Ascending aorta (tissue), 2 donors: ENCODE measurements around the gene KRTAP5-5. TPM values are rescaled to one million over a fixed set of nuclear protein-coding genes. Genes with fewer than 3 reads are reported as not detected.
A peak's percentile ranks its signal among the peaks of the same experiment; 100 is the strongest.

ENCODE experiments used
- DNase-seq, 2 donors: peaks; one replicate each; pipeline ENCODE4 v3.0.0-alpha.2; 2019; ENCODE audit warnings: low spot score in 2 of 2
- H3K27ac ChIP-seq, 2 donors: fragments of 200-600 bp; sonication (generic); one replicate each; pipeline ENCODE4 v1.5.1; 2016 to 2017; ENCODE audit warnings: mild to moderate bottlenecking in 1 of 2
- H3K27me3 ChIP-seq: fragments of 200-600 bp; sonication (generic); one replicate; pipeline ENCODE4 v1.5.1; 2017
- H3K36me3 ChIP-seq, 2 donors: fragments of 200-600 bp; sonication (generic); one replicate each; pipeline ENCODE4 v1.5.1; 2016
- H3K4me1 ChIP-seq, 2 donors: fragments of 200-600 bp; sonication (generic); one replicate each; pipeline ENCODE4 v1.5.1; 2016 to 2017; ENCODE audit warnings: mild to moderate bottlenecking in 1 of 2
- H3K4me3 ChIP-seq, 2 donors: fragments of 200-600 bp; sonication (generic); one replicate each; pipeline ENCODE4 v1.5.1; 2016 to 2017; ENCODE audit warnings: mild to moderate bottlenecking in 1 of 2
- H3K9me3 ChIP-seq, 2 donors: fragments of 200-600 bp; sonication (generic); one replicate each; pipeline ENCODE4 v1.5.1; 2016
- intact Hi-C: fragments of 100-400 bp; cut with DNase I; formaldehyde crosslinking; loops from one replicate; pipeline ENCODE4 v1.15.1; 2023
- total RNA-seq: library from RNA; depleted of rRNA; stranded (reverse); fragments of >200 nt; gene quantifications from one replicate; pipeline ENCODE4 v1.1.0, GENCODE V29; 2016
- TF ChIP-seq, protein P1 (sequence below), 3 experiments: fragments of 200-600 bp in 2 of 3; fragments of 450-650 bp in 1 of 3; sonication (generic) in 2 of 3; IDR thresholded peaks; one replicate each; pipeline ENCODE4 v1.5.1; 2016 to 2019; ENCODE audit warnings: antibody characterized with exemption in 3 of 3, mild to moderate bottlenecking in 1 of 3, moderate library complexity in 1 of 3

KRTAP5-5 gene
- total RNA-seq, 1 donor from 2014 or later = not detected

DNA sequence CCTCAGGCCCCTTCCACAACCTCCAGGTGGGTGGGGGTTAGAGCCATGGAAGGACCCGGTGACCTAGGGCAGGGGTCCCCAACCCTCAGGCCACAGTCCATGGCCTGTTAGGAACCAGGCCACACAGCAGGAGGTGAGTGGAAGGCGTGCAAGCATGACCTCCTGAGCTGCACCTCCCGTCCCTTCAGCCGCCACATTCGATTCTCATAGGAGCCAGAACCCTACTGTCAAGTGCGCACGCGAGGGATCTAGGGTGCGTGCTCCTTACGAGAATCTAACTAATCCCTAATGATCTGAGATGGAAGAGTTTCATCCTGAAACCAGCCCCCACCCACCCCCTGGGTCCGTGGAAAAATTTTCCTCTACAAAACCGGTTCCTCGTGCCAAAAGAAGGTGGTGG, 4.0 kb upstream of the KRTAP5-5 start:
- TF ChIP-seq, protein P1, sequence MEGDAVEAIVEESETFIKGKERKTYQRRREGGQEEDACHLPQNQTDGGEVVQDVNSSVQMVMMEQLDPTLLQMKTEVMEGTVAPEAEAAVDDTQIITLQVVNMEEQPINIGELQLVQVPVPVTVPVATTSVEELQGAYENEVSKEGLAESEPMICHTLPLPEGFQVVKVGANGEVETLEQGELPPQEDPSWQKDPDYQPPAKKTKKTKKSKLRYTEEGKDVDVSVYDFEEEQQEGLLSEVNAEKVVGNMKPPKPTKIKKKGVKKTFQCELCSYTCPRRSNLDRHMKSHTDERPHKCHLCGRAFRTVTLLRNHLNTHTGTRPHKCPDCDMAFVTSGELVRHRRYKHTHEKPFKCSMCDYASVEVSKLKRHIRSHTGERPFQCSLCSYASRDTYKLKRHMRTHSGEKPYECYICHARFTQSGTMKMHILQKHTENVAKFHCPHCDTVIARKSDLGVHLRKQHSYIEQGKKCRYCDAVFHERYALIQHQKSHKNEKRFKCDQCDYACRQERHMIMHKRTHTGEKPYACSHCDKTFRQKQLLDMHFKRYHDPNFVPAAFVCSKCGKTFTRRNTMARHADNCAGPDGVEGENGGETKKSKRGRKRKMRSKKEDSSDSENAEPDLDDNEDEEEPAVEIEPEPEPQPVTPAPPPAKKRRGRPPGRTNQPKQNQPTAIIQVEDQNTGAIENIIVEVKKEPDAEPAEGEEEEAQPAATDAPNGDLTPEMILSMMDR (IDR thresholded peaks at IDR 0.05) = no peak
- no peaks in the 10 kb centered on the region for H3K27me3 ChIP-seq
- intact Hi-C loops = no loop called here
- H3K4me3 ChIP-seq = no peak overlapping the region
- H3K4me1 ChIP-seq = no peaks in the 10 kb centered on the region
- H3K36me3 ChIP-seq = no peaks in the 10 kb centered on the region
- DNase-seq = no peak
- H3K27ac ChIP-seq = no peak overlapping the region
- H3K9me3 ChIP-seq = no peaks in the 10 kb centered on the region

- Histone ChIP-seq H3K9me3 (no peaks in the 10 kb centered on the region), H3K4me3 (no peak overlapping the region), H3K36me3 (no peaks in the 10 kb centered on the region), H3K4me1 (no peaks in the 10 kb centered on the region), H3K27ac (no peak overlapping the region), H3K27me3 (no peaks in the 10 kb centered on the region)
- intact Hi-C loops = no loop called here
- TF ChIP-seq, protein P1 (IDR thresholded peaks at IDR 0.05) = peak; percentile 64 to 84 (median 76)
- no peak for DNase-seq
Measured at GRCh38 chr11:1628506-1629325, 859 bp upstream of the KRTAP5-5 start.

GRCh38 chr11:1630271-1630670, 696 bp downstream of the KRTAP5-5 start:
- H3K27ac ChIP-seq = no peak overlapping the region
- no peak overlapping the region for H3K4me3 ChIP-seq
- H3K27me3 ChIP-seq = no peaks in the 10 kb centered on the region
- no peak for DNase-seq
- no peaks in the 10 kb centered on the region for H3K9me3 ChIP-seq
- no peaks in the 10 kb centered on the region for H3K36me3 ChIP-seq
- intact Hi-C loops = no loop called here
- H3K4me1 ChIP-seq = no peaks in the 10 kb centered on the region
- TF ChIP-seq, protein P1 (IDR thresholded peaks at IDR 0.05) = no peak

- no peak for DNase-seq
- intact Hi-C loops = no loop called here
- TF ChIP-seq, protein P1 (IDR thresholded peaks at IDR 0.05) = no peak
- no peak overlapping the region for H3K27ac ChIP-seq
- H3K4me1 ChIP-seq = no peaks in the 10 kb centered on the region
- H3K9me3 ChIP-seq = no peaks in the 10 kb centered on the region
- no peak overlapping the region for H3K4me3 ChIP-seq
- H3K36me3 ChIP-seq = no peaks in the 10 kb centered on the region
- no peaks in the 10 kb centered on the region for H3K27me3 ChIP-seq
Measured at GRCh38 chr11:1631066-1631568, 1.5 kb downstream of the KRTAP5-5 start.

DNA sequence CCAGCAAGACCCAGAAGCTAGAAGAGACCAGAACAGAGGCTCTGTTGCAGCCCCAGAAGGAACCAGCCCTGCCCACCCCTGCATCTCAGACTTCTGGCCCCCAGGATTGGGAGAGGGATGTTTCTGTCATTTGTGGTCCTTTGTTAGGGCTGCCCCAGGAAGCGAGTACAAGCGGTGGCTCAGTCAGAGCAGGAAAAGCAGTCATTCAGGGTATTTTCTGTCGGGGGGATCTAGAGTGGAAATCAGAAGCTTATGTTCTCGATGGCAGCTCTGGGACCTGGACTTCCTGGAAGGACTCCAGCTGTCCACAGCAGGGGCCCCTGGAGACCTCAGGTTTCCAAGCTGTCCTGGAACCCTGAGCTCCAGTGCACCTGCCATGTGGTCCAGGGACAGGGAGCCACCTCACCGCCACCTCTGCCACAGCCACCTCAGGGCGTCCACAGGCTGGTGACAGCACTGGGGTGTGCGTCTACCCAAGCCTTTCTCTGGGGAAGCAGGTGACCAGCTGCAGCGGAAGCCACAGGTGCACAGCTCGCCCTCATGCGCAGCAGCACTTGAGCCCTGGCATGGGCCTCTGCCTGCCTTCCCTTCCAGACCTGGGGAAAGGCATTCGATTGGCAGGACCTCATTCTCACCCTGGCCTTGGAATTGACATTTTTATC, 2.6 kb downstream of the KRTAP5-5 start:
- TF ChIP-seq, protein P1 (IDR thresholded peaks at IDR 0.05) = no peak
- H3K27me3 ChIP-seq = no peaks in the 10 kb centered on the region
- no peaks in the 10 kb centered on the region for H3K4me1 ChIP-seq
- H3K27ac ChIP-seq = no peak overlapping the region
- no peaks in the 10 kb centered on the region for H3K9me3 ChIP-seq
- intact Hi-C loops = no loop called here
- DNase-seq = no peak
- no peak overlapping the region for H3K4me3 ChIP-seq
- H3K36me3 ChIP-seq = no peaks in the 10 kb centered on the region
